Activated effector memory CD4-positive, alpha-beta T cell treated with anti-CD3 and anti-CD28 coated beads, Interleukin-2, amount 50 U/mL, for 16 hours (primary cell): ENCODE results near the gene MARCHF2.
"Not testable (repeated sequence)": the region's sequence is repeated elsewhere in the genome, so short reads cannot be mapped to it uniquely, and the experiment has no call there.

Source experiments
- DNase-seq: peaks from one replicate; pipeline ENCODE4 v3.0.0-alpha.2; 2020

Gene MARCHF2, protein sequence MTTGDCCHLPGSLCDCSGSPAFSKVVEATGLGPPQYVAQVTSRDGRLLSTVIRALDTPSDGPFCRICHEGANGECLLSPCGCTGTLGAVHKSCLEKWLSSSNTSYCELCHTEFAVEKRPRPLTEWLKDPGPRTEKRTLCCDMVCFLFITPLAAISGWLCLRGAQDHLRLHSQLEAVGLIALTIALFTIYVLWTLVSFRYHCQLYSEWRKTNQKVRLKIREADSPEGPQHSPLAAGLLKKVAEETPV

DNA sequence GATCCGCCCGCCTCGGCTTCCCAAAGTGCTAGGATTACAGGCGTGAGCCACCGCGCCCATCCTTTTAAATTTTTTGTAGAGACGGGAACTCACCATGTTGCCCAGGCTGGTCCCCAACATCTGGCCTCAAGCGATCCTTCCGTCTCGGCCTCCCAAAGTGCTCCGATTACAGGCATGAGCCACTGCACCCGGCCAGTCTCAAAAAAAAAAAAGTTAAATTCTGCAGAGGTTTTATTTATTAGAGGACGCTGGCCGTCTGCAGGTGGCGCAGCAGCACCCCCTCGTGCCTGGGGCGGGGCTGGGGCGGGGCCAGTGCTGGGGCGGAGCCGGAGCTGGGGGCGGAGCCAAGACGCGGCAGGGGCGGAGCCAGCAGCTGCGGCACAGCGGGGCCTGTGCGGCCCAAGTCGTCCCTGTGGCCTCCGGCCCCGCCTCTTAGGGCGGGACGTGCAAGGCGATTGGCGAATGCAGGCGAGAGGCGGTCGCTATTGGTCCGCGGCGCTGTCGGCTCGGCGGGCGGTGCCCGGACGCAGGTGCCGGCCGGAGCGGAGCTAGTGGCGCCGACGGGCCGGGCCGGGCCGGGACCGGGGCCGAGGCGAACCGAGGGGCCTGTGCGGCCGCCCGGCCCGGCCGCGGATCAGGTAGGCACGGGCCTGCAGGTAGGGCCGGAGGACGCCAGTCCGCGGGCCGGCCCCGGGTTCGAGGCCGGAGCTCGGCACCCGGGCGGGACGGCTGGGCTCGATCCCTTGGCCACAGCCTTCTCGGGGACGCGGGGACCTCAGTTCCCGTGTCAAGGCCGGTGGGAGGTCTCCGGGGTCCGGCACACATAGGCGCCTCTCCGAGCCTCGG lies at the start of gene MARCHF2:
Gene MARCHF2, plus strand, starts transcription at position 523 of the 846 bp plus-strand sequence. CDS start 8,536 bp downstream, outside the sequence.
- DNase-seq, result peak; percentile 99

DNA sequence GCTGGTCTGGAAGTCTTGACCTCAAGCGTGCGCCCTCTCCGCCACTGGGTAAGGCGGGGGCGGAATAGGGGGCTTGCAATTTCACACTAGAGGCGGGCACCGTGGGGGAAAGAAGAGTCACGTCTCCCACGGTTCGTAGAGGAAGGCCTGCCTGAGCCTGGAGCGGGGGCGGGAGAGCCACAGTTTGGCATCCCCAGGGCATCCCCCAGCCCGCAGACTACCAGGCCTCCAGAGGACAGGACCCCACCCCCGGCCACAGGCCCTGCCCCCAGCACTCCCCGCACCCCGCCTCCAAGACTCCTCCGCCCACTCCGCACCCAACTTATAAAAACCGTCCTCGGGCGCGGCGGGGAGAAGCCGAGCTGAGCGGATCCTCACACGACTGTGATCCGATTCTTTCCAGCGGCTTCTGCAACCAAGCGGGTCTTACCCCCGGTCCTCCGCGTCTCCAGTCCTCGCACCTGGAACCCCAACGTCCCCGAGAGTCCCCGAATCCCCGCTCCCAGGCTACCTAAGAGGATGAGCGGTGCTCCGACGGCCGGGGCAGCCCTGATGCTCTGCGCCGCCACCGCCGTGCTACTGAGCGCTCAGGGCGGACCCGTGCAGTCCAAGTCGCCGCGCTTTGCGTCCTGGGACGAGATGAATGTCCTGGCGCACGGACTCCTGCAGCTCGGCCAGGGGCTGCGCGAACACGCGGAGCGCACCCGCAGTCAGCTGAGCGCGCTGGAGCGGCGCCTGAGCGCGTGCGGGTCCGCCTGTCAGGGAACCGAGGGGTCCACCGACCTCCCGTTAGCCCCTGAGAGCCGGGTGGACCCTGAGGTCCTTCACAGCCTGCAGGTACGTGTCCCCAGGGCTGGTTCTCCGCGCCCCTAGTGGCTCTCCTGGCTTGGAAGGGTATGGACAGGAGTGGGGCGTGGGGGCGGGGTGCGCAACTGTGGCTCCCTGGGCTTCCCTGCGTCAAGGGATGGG lies 49.0 kb upstream of the MARCHF2 start, which contains the start of gene ANGPTL4:
Gene ANGPTL4, plus strand, starts transcription at position 353 of the 969 bp plus-strand sequence. Its CDS starts 167 bp downstream, at position 520.
- DNase-seq, result peak; percentile 82

DNA sequence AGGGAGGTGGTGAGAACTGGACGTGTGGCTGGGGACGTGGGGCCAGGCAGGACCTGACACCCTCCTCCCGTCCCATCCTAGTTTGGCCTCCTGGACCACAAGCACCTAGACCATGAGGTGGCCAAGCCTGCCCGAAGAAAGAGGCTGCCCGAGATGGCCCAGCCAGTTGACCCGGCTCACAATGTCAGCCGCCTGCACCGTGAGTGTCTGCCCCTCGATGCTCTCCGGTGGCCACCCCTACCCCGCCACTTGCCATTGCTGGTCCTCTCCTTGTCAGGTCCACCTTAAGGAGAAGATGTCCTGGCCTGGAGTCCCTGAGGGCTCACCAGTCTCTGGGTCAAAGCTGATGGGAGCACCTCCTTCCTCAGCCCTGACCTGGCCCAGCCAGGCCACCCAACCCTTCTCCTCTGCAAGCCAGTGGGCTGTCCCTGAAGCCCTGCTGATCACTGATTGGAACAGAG lies 47.0 kb upstream of the MARCHF2 start:
- no peak for DNase-seq

DNA sequence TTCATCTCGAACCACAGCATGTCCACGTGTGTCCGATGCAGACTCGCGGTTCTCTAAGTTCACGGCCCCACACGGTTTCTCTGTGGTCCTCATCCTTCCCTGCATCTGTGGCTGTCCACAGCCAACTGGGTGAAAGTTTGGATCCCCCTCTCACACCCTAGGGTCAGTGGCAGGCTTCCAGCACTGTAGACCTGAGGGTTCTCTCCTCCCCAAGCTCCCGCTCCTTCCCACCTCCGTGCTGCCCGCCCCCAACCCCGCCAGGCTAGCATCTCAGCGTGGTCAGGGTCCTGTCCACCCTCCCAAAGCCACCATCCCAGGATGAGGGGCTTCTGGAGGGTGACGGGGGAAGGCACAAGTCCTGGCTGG lies 46.2 kb upstream of the MARCHF2 start:
- DNase-seq, result no peak

DNA sequence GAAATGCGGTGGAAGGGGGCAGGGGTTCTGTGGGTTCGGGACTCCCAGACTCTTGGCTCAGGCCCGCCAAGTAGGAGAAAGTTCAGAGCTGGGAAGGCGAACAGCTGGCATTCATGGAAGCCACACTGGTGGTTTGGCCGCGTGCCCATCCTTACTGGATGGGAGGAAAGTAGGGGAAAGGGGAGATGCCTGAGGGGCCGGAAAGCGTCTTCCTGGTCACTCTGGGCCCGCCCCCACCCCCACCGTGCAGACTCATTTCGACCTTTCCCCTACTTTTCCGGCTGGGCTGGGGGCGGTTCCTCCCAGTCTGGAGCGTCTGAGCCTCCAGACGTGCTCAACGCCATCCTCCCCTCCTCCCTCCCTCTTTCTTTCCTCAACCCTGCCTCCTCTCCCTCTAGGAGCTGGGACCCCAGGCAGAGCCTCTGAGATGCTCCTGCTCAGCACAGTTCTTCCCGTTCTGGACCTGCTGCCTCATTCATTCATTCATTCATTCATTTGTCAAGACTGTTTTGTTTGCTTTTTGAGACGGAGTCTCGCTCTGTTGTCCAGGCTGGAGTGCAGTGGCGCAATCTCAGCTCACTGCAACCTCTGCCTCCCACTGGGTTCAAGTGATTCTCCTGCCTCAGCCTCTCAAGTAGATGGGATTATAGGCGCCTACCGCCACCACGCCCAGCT lies 45.6 kb upstream of the MARCHF2 start:
- DNase-seq, result no peak

DNA sequence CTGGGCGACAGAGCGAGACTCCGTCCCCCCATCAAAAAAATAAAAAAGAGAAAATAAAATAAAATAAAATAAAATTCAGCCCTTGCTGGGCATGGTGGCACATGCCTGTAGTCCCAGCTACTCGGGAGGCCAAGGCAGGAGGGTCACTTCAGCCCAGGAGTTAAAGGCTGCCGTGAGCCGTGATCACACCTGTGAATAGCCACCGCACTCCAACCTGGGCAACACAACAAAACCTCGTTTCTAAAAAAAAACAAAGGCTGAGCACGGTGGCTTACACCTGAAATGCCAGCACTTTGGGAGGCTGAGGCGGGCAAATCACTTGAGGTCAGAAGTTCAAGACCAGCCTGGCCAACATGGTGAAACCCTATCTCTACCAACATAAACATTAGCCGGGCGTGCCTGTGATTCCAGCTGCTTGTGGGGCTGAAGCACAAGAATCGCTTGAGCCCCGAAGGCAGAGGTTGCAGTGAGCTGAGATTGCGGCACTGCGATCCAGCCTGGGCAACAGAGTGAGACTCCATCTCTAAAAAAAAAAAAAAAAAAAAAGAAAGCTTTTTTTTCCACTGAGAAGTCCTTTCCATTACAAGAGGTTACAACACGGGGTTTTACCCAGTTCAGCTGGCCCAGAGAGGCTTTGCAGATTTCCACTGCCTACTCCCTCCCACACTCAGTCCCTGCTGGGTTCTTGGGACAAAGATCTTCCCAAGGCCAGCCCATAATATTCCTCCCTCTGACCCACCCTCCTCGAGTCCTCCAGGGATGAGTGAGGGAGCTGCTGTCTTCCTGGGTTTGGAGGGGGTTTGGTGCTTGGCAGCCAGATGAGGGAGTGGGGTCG lies 42.7 kb upstream of the MARCHF2 start:
- DNase-seq, result no peak

DNA sequence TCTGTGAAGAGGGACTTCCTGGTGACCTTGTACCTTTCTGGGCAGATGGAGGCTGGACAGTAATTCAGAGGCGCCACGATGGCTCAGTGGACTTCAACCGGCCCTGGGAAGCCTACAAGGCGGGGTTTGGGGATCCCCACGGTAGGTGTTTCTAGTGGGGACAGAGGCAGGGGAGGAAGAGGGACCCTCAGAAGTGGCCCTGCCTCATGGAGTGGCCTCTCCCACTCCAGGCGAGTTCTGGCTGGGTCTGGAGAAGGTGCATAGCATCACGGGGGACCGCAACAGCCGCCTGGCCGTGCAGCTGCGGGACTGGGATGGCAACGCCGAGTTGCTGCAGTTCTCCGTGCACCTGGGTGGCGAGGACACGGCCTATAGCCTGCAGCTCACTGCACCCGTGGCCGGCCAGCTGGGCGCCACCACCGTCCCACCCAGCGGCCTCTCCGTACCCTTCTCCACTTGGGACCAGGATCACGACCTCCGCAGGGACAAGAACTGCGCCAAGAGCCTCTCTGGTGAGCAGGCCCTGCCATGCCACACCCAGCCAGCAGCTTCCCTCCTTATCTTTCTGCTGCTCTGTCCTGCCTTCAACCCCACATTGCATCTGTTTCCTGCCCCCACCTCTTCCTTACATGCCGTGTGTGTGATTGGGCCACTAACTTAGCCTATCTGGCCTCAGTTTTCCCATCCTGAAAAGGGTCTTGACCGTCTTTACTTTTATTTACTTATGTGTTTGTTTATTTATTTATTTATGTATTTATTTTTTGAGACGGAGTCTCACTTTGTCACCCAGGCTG lies 41.9 kb upstream of the MARCHF2 start:
- DNase-seq, result no peak

DNA sequence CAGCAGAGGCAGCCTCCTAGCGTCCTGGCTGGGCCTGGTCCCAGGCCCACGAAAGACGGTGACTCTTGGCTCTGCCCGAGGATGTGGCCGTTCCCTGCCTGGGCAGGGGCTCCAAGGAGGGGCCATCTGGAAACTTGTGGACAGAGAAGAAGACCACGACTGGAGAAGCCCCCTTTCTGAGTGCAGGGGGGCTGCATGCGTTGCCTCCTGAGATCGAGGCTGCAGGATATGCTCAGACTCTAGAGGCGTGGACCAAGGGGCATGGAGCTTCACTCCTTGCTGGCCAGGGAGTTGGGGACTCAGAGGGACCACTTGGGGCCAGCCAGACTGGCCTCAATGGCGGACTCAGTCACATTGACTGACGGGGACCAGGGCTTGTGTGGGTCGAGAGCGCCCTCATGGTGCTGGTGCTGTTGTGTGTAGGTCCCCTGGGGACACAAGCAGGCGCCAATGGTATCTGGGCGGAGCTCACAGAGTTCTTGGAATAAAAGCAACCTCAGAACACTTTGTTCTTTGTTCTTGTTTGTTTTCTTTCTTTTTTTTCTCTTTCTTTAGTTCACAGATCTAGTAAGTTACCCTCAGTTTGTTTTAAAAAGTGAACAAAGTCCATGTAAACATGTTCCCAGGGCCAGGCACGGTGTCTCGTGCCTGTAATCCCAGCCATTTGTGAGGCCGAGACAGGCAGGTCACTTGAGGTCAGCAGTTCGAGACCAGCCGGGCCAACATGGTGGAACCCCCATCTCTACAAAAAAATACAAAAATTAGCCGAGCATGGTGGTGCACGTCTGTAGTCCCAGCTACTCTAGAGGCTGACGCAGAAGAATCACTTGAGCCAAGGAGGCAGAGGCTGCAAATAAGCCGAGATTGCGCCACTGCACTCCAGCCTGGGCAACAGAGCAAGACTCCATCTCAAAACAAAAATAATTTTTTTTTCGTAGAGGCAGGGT lies 39.0 kb upstream of the MARCHF2 start:
- no peak for DNase-seq

DNA sequence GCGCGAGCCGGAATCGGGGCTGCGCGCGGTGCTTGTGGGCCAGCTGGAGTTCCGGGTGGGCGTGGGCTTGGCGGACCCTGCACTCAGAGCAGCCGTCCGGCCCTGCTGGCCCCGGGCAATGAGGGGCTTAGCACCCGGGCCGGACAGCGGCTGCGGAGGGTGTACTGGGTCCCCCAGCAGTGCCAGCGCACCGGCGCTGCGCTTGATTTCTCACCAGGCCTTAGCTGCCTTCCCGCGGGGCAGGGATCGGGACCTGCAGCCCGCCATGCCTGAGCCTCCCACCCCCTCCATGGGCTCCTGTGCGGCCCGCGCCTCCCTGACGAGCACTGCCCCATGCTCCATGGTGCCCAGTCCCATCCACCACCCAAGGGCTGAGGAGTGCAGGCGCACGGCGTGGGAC lies 37.3 kb upstream of the MARCHF2 start:
- DNase-seq, result not testable (repeated sequence)

DNA sequence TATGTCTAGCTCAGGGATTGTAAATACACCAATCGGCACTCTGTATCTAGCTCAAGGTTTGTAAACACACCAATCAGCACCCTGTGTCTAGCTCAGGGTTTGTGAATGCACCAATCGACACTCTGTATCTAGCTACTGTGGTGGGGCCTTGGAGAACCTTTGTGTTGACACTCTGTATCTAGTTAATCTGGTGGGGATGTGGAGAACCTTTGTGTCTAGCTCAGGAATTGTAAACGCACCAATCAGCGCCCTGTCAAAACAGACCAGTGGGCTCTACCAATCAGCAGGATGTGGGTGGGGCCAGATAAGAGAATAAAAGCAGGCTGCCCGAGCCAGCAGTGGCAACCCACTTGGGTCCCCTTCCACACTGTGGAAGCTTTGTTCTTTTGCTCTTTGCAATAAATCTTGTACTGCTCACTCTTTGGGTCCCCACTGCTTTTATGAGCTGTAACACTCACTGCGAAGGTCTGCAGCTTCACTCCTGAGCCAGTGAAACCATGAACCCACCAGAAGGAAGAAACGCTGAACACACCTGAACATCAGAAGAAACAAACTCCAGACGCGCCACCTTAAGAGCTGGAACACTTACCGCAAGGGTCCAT lies 36.6 kb upstream of the MARCHF2 start:
- not testable (repeated sequence) for DNase-seq

DNA sequence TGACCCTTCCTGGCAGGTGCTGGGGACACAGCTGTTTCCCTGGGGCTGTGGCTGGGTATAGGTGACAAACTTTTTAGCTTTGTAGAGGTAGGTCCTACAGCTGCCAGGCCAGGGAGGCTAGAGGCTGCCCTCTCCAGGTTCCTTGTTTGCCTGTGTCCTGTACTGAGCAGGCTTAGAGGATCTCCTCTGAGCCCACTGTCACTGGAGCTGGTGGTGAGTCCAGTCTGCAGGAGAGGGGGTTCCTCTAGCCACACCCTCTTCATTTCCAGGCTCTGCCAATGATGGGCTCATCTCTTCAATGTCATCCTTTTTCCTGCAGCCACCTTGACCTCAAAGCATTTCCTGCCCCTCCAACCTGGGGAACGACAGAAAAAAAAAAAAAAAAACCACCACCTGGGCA lies 35.5 kb upstream of the MARCHF2 start:
- DNase-seq, result no peak

DNA sequence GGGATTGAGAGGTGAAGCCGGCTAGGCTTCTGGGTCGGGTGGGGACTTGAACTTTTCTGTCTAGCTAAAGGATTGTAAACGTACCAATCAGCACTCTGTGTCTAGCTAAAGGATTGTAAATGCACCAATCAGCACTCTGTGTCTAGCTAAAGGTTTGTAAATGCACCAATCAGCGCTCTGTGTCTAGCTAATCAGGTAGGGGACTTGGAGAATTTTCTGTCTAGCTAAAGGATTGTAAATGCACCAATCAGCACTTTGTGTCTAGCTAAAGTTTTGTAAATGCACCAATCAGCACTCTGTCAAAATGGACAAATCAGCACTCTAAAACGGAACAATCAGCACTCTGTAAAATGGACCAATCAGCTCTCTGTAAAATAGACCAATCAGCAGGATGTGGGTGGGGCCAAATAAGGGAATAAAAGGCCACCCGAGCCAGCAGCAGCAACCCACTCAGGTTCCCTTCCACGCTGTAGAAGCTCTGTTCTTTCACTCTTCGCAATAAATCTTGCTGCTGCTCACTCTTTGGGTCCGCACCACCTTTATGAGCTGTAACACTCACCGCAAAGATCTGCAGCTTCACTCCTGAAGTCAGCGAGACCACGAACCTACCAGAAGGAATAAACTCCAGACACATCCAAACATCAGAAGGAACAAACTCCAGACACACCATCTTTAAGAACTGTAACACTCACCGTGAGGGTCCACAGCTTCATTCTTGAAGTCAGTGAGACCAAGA lies 33.8 kb upstream of the MARCHF2 start:
- DNase-seq, result not testable (repeated sequence)

DNA sequence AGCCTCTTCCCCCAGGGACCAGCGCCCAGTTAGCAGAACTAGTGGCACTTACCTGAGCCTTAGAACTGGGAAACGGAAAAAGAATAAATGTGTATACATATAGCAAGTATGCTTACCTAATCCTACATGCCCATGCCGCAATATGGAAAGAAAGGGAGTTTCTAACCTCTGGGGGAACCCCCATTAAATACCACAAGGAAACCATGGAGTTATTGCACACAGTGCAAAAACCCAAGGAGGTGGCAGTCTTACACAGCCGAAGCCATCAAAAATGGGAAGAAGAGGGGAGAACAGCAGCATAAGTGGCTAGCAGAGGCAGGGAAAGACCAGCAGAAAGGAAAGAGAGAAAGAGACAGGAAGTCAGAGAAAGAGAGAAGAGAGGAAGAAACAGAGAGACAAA lies 28.5 kb upstream of the MARCHF2 start:
- not testable (repeated sequence) for DNase-seq

DNA sequence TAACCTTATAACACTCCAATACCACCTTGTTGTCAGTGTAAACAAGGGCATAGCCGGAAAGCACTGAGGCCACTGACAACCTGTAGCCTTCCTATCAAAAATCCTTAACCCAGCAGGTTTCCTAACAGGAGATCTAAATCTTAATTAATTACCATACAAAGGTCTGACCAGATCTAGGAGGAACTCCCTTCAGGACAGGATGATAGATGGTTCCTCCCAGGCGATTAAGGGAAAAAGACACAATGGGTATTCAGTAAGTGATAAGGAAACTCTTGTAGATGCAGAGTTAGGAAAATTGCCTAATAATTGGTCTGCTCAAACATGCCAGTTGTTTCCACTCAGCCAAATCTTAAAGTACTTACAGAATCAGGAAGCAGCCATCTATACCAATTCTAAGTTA lies 28.0 kb upstream of the MARCHF2 start:
- not testable (repeated sequence) for DNase-seq

DNA sequence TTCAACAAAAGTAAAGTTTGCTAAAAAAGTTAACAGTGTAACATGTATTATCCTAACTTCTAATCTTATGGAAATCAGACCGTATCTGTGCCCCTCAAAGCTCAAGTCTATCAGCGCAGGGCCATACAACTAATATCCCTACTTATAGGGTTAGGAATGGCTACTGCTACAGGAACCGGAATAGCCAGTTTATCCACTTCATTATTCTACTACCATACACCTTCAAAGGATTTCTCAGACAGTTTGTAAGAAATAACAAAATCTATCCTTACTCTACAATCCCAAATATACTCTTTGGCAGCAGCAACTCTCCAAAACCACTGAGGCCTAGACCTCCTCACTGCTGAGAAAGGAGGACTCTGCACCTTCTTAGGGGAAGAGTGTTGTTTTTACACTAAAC lies 27.5 kb upstream of the MARCHF2 start:
- DNase-seq, result not testable (repeated sequence)

DNA sequence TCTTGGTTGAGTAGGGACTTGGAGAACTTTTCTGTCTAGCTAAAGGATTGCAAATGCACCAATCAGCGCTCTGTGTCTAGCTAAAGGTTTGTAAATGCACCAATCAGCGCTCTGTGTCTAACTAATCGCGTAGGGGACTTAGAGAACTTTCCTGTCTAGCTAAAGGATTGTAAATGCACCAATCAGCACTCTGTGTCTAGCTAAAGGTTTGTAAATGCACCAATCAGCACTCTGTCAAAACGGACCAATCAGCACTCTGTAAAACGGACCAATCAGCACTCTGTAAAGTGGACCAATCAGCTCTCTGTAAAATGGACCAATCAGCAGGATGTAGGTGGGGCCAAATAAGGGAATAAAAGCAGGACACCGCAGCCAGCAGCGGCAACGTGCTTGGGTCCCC lies 26.7 kb upstream of the MARCHF2 start:
- not testable (repeated sequence) for DNase-seq

DNA sequence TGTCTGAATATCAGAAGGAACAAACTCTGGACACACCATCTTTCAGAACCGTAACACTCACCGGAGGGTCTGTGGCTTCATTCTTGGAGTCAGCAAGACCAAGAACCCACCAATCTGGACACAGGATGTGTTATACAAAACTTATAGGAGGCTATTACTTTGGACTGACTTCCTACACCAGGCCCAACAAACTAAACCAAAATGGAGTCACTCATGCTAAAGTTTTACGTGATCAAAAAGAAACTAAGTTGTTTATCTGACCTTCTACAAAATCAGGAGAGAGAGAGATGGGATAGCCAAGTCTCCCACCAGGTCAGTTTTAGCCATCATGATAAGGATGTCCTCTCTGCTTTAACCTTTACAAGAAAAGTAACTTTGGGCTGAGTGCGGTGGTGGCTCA lies 26.1 kb upstream of the MARCHF2 start:
- no peak for DNase-seq
